D721Med (cell line): ENCODE results near the gene AQR.

ENCODE experiments used
- DNase-seq: peaks from one replicate; pipeline ENCODE4 v3.0.0; 2011; ENCODE audit warnings: low spot score; ENCODE audit not compliant: insufficient read length
- FAIRE-seq: peaks from 2 replicates; lab custom pipeline; 2011; peaks lifted over from hg19 to GRCh38; lab: Jason Lieb, UNC
- TF ChIP-seq, protein P1 (sequence below): IDR thresholded peaks from 2 replicates; pipeline ENCODE4 v1.5.1; 2012; ENCODE audit warnings: mild to moderate bottlenecking, control low read depth; ENCODE audit not compliant: insufficient read depth; ENCODE audit errors: missing control alignments

The AQR gene

DNA sequence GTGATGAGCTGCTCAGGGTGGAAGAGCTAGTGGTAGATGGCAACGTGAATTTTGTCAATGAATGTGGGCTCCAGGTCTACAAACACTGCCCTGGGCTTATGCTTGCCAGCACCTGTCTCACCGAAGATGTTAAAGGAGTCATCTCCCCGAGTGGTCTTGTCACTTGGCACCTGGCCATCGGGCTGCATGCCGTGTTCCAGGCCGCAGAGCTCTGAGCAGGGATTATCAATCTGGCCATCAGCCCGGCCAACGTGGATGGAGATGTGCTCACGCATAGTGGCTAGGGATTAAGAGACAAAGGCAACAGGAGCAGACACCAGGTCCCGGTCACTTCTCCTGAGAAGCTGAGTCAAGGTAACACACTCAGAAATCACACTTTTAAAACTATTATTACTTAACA, 119.4 kb downstream of the AQR start:
- DNase-seq (no peak), FAIRE-seq (no peak)
- TF ChIP-seq, protein P1, sequence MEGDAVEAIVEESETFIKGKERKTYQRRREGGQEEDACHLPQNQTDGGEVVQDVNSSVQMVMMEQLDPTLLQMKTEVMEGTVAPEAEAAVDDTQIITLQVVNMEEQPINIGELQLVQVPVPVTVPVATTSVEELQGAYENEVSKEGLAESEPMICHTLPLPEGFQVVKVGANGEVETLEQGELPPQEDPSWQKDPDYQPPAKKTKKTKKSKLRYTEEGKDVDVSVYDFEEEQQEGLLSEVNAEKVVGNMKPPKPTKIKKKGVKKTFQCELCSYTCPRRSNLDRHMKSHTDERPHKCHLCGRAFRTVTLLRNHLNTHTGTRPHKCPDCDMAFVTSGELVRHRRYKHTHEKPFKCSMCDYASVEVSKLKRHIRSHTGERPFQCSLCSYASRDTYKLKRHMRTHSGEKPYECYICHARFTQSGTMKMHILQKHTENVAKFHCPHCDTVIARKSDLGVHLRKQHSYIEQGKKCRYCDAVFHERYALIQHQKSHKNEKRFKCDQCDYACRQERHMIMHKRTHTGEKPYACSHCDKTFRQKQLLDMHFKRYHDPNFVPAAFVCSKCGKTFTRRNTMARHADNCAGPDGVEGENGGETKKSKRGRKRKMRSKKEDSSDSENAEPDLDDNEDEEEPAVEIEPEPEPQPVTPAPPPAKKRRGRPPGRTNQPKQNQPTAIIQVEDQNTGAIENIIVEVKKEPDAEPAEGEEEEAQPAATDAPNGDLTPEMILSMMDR = no peak

GRCh38 chr15:34849364-34849959, 120.1 kb downstream of the AQR start:
- DNase-seq = no peak
- no peak for FAIRE-seq
- TF ChIP-seq, protein P1 = no peak

GRCh38 chr15:34847598-34847997, 121.9 kb downstream of the AQR start:
- DNase-seq (no peak), FAIRE-seq (no peak)
- TF ChIP-seq, protein P1 = no peak

GRCh38 chr15:34841262-34841725, 128.2 kb downstream of the AQR start:
- DNase-seq (no peak), FAIRE-seq (no peak)
- TF ChIP-seq, protein P1 = no peak

- TF ChIP-seq, protein P1 = no peak
- FAIRE-seq = no peak
- no peak for DNase-seq
These were observed 131.3 kb downstream of the AQR start for GRCh38 chr15:34838282-34838681.

GRCh38 chr15:34837246-34838016, 132.1 kb downstream of the AQR start:
- FAIRE-seq (no peak), DNase-seq (no peak)
- TF ChIP-seq, protein P1 = no peak
